ENCODE results near the gene PLCB2. TPM values are rescaled to one million over a fixed set of nuclear protein-coding genes. Genes with fewer than 3 reads are reported as not detected.

PLCB2 gene
- total RNA-seq, 1 donor from 2014 or later = 9.8 TPM

- no peak for TF ChIP-seq CTCF (IDR thresholded peaks at IDR 0.05; ENCODE audit: unreplicated experiment)
- Mint-ChIP-seq H3K4me3 (no peak overlapping the region), H3K27me3 (ENCODE audit: low read depth) (peaks cover 33% of the 10 kb centered on the region), H3K9me3 (no peaks in the 10 kb centered on the region), H3K27ac (no peak overlapping the region), H3K4me1 (peaks cover 21% of the 10 kb centered on the region), H3K36me3 (no peaks in the 10 kb centered on the region)
- DNase-seq (ENCODE audit: low spot score in 2 of 2, unreplicated experiment in 2 of 2) = no peak
Measured at GRCh38 chr15:40250304-40250656, 57.5 kb downstream of the PLCB2 start.

- no peak overlapping the region for H3K27ac Mint-ChIP-seq
- H3K36me3 Mint-ChIP-seq = no peaks in the 10 kb centered on the region
- peaks cover 32% of the 10 kb centered on the region for H3K27me3 Mint-ChIP-seq (ENCODE audit: low read depth)
Measured at GRCh38 chr15:40249477-40250303, 58.0 kb downstream of the PLCB2 start.

GRCh38 chr15:40248006-40248783 is 59.5 kb downstream of the PLCB2 start:
- DNase-seq (ENCODE audit: low spot score in 2 of 2, unreplicated experiment in 2 of 2) = no peak
- Mint-ChIP-seq H3K4me3 (no peak overlapping the region), H3K9me3 (no peaks in the 10 kb centered on the region), H3K4me1 (peaks cover 20% of the 10 kb centered on the region), H3K27ac (no peak overlapping the region), H3K27me3 (ENCODE audit: low read depth) (peaks cover 19% of the 10 kb centered on the region), H3K36me3 (no peaks in the 10 kb centered on the region)
- TF ChIP-seq CTCF (IDR thresholded peaks at IDR 0.05; ENCODE audit: unreplicated experiment) = no peak

More at GRCh38 chr15:40249477-40250303, 58.0 kb downstream of the PLCB2 start:
- Mint-ChIP-seq H3K4me1 (peaks cover 27% of the 10 kb centered on the region), H3K4me3 (no peak overlapping the region), H3K9me3 (no peaks in the 10 kb centered on the region)
- no peak for TF ChIP-seq CTCF (IDR thresholded peaks at IDR 0.05; ENCODE audit: unreplicated experiment)
- DNase-seq (ENCODE audit: low spot score in 2 of 2, unreplicated experiment in 2 of 2) = no peak

DNA sequence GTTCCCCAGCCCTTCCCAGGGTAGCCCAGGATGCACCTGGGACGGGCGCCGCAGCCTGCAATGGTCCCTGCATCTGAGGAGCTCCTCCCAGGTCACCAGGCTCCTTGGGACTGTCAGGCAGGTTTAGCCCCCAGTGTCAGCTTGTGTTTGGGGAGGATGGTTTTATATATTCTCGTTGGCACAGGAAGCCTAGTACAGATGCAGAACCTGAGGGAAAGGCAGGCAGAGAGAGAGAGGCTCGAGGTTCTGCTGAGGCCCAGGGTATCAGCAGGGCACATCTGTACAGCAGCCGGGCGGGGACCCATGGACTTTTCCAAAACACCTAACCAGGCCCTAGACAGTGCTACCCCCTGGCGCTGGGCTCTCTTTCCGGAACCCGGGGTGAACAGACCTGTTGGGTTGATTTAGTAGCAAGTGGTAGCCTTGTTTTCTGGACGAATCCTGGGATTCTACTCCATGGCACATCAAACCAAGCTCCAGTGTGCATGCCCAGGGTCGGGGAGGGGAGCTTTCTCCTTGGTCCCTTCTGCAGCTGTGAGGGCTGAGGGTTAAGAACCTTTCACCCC is 60.2 kb downstream of the PLCB2 start:
- no peaks in the 10 kb centered on the region for H3K36me3 Mint-ChIP-seq
- no peaks in the 10 kb centered on the region for H3K9me3 Mint-ChIP-seq
- DNase-seq (ENCODE audit: low spot score in 2 of 2, unreplicated experiment in 2 of 2) = no peak
- no peak overlapping the region for H3K4me3 Mint-ChIP-seq
- no peak overlapping the region for H3K27ac Mint-ChIP-seq
- no peak for TF ChIP-seq CTCF (IDR thresholded peaks at IDR 0.05; ENCODE audit: unreplicated experiment)
- H3K4me1 Mint-ChIP-seq = peaks cover 17% of the 10 kb centered on the region
- peaks cover 15% of the 10 kb centered on the region for H3K27me3 Mint-ChIP-seq (ENCODE audit: low read depth)

DNA sequence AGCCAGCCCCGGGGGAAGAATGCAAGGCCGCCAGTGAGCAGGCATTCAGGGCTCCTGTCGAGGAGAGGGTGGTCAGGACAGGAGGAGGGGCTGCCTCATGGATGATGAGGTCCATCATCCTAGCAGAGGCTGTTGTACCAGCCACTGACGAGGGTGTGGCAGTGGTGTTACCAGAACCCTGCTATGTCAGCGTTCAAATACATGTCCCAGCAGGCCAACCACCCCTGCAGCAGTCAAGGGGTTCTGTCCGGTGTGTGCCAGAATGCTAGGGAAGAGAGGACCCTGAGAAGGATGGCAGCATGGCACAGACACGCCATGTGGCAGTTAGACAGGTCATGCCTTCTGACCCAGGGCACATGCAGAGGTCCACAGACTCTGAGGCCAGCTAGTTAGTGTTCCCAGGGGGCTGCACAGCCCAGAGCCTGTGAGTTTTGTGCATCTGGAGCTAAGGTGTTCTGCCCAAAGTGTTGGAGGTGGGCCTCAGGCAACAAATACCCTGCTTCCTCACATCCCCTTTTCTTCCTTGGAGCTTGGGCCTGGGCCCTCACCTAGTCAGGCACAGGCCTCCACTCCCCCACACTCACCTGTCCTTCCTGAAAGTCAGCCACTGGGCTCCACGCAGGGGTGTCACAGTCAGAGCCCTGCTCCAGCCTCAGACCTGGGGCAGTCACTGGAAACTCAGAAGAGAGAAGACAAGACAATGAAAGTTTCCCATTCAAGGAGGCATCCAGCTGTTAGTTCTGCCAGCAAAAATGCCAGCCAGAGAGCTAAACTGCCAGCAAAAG is 61.0 kb downstream of the PLCB2 start:
- peaks cover 17% of the 10 kb centered on the region for H3K4me1 Mint-ChIP-seq
- TF ChIP-seq CTCF (IDR thresholded peaks at IDR 0.05; ENCODE audit: unreplicated experiment) = no peak
- peak overlapping the region; percentile 47 for H3K27ac Mint-ChIP-seq
- H3K9me3 Mint-ChIP-seq = no peaks in the 10 kb centered on the region
- H3K36me3 Mint-ChIP-seq = no peaks in the 10 kb centered on the region
- no peak for DNase-seq (ENCODE audit: low spot score in 2 of 2, unreplicated experiment in 2 of 2)
- no peak overlapping the region for H3K4me3 Mint-ChIP-seq
- peaks cover 11% of the 10 kb centered on the region for H3K27me3 Mint-ChIP-seq (ENCODE audit: low read depth)

Measured in mesothelial cell of epicardium (in vitro differentiated cells).